GM19351 (cell line): ENCODE data around the gene SLC38A4.

Experiments used
- ATAC-seq: cut with Tn5 transposase; IDR thresholded peaks from one replicate; pipeline ENCODE4 v1.9.1; 2021; ENCODE audit warnings: mild to moderate bottlenecking, moderate library complexity; ENCODE audit not compliant: unreplicated experiment

Gene SLC38A4

DNA sequence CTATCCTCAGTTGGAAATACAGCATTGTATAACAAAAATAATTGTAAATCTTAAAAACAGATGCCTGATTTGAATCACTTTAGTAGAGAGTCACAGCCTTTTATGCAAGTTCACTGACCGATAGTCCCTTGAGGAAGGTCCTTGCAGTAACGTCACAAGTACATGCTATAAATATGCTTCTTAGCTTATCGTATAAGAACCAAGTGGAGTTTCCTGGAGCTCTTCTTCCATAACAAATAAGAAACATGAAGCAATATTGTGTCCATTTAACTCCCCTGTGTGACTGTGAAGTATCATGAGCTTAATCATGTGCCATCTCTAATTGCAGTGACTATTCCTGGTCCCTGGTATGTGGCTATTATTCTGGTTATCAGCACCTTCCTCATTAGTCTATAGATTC is 107.9 kb downstream of the SLC38A4 start:
- no peak for ATAC-seq

DNA sequence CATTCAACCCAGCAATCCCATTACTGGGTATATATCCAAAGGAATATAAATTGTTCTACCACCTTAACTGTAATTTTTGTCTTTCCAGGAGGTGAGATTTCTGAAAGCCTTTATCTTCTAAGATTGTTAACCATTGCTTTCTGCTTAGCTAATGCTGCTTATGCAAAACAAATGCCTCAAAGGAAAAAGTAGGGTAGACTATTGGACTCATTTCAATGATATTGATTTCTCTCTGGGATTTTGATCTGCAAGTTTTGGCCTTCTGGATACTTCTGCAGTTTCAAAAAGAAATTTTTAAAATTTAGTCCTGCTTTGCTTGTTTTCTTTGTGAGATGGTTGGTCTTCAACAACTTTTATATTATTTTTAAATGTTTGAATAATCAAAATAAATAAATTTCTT is 108.6 kb downstream of the SLC38A4 start:
- no peak for ATAC-seq
